GM12875 (cell line): ENCODE data around the gene TMEM119.
"Not testable (repeated sequence)": the region's sequence is repeated elsewhere in the genome, so short reads cannot be mapped to it uniquely, and the experiment has no call there.

Experiments
- H3K4me3 ChIP-seq: one replicate; pipeline ENCODE4 v1.5.1; 2011; ENCODE audit warnings: low read depth, low read length, control low read depth
- TF ChIP-seq, protein P1 (sequence below): IDR thresholded peaks from 2 replicates; pipeline ENCODE4 v1.5.1; 2011; ENCODE audit warnings: low read depth, mild to moderate bottlenecking, control low read depth, inconsistent platforms, low read length, moderate library complexity, borderline replicate concordance; ENCODE audit not compliant: insufficient read depth

The TMEM119 gene

DNA sequence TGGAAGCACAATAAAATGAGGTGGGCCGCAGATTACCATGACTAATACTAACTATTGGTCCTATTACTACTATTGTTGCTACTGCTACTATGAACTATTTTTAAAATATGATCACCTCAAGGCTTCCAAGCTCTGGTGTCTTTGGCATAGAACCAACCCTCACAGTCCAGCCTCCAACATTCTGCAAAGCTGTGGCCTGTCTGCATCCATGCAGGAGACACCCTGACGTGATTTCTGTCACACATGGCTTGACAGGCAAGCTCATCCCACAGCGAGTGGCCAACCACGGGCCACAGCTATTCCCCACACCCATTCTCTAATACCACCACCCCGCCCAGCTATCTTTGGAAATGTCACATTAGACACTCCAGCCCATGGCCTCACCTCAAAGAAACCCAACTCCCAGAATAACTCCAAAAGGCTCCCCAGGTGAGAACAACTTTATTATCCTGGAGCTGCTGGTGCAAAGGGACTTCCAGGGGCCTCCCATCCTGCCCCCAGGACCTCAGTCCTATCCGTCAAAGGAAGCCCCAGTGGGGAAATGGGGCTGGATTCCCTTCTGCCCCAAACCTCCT, 21.1 kb downstream of the TMEM119 start:
- TF ChIP-seq, protein P1, sequence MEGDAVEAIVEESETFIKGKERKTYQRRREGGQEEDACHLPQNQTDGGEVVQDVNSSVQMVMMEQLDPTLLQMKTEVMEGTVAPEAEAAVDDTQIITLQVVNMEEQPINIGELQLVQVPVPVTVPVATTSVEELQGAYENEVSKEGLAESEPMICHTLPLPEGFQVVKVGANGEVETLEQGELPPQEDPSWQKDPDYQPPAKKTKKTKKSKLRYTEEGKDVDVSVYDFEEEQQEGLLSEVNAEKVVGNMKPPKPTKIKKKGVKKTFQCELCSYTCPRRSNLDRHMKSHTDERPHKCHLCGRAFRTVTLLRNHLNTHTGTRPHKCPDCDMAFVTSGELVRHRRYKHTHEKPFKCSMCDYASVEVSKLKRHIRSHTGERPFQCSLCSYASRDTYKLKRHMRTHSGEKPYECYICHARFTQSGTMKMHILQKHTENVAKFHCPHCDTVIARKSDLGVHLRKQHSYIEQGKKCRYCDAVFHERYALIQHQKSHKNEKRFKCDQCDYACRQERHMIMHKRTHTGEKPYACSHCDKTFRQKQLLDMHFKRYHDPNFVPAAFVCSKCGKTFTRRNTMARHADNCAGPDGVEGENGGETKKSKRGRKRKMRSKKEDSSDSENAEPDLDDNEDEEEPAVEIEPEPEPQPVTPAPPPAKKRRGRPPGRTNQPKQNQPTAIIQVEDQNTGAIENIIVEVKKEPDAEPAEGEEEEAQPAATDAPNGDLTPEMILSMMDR = no peak

DNA sequence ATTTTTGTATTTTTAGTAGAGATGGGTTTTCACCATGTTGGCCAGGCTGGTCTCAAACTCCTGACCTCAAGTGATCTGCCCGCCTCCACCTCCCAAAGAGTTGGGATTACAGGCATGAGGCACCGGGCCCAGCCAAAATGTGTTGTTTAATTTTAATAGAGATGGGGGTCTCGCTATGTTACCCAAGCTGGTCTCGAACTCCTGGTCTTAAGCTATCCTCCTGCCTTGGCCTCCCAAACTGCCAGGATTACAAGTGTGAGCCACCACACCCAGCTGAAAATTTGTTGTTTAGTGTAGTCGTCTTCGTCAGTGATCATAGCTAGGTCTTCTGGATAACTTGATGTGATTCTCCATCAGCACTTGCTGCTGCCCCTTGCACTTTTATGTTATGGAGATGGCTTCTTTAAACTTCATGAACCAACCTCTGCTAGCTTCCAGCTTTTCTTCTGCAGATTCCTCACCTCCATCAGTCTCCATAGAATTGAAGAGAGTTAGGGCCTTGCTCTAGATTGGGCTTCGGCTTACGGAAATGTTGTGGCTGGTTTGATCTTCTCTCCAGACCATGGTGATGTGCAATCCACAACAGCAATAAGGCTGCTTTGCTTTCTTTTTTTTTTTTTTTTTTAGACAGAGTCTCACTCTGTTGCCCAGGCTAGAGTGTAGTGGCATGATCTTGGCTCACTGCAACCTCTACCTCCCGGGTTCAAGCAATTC, 22.5 kb downstream of the TMEM119 start:
- no peak overlapping the region for H3K4me3 ChIP-seq
- TF ChIP-seq, protein P1 = no peak

More for the DNA sequence above, 21.1 kb downstream of the TMEM119 start:
- no peak overlapping the region for H3K4me3 ChIP-seq

DNA sequence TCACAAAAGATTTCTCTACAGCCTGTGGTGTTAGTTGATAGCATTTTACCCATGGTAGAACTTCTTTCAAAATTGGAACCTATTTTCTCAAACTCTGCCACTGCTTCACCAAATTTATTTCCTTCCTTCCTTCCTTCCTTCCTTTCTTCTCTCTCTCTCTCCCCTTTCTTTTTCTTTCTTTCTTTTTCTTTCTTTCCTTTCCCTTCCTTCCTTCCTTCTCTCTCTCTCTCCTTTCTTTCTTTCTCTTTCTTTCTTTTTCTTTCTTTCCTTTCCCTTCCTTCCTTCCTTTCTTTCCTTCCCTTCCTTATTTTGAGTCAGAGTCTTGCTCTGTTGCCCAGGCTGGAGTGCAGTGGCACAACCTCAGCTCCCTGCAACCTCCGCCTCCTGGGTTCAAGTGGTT, 23.6 kb downstream of the TMEM119 start:
- H3K4me3 ChIP-seq = not testable (repeated sequence)

DNA sequence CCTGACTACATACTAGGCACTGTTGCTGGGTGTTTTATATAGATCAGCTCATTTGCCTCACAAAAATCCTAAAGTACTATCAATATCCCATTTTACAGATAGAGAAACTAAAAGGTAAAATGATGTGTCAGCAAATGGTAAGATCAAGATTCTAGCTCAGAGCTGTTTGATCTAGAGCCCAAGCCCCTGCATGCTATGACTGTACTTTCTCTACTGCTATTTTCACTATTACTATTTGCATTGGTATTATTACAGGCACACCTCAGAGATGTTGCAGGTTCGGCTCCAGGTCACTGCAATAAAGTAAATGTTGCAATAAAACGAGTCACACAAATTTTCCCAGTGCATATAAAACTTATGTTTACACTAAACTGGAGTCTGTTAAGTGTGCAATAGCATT, 24.6 kb downstream of the TMEM119 start:
- H3K4me3 ChIP-seq = no peak overlapping the region
- TF ChIP-seq, protein P1 = no peak

DNA sequence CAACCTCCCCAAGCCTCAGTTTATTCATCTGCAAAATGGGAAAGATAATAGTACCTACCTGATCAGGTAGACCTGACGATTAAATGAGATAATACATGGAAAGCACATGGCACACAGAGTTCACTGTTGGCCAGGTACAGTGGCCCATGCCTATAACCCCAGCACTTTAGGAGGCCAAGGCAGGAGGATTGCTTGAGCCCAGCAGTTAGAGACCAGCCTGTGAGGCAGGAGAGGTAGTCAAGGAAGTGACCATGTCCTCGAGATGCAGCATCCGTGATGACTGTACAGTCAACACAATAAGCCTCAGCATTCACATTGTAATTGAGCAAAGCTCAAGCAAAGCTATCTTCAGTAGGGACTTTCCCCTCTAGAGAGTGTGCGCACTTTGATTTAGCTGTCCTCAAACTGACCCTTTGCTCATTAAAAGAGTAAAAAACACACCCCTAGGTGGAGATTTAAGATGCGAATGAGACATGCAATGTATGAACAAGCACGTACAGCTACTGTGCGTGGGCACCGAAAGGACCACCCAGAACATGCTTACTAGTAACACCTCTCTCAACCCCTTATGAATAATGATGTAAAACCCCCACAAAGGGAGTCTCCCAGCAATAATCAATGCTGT, 25.6 kb downstream of the TMEM119 start:
- H3K4me3 ChIP-seq = no peak overlapping the region
- TF ChIP-seq, protein P1 = no peak

DNA sequence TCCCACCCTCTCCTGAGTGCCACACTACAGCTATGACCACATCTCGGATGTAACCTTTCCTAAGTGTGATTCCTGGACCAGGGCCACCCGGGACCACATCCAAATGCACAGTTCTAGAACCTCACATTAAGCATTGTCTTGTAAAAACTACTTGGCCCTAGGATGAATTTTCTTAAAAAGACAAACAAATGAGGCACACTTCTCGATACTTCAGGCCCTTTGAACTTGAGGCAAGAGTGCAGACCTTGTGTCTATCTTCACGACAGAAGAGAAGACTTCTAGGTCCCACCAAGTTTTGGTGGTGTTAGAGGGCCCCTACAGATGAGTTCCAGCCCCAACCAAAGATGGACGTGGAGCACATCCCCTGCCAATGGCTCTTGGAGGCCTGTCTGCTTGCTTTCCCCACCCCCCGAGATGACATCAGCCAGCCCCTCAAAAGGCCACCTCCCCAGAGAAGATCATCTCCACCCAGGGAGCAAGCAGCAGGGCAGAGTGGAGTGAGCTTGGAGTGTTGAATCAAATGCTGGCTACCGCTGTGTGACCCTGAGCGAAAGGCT, 26.2 kb downstream of the TMEM119 start:
- H3K4me3 ChIP-seq = no peak overlapping the region
- TF ChIP-seq, protein P1 = no peak

DNA sequence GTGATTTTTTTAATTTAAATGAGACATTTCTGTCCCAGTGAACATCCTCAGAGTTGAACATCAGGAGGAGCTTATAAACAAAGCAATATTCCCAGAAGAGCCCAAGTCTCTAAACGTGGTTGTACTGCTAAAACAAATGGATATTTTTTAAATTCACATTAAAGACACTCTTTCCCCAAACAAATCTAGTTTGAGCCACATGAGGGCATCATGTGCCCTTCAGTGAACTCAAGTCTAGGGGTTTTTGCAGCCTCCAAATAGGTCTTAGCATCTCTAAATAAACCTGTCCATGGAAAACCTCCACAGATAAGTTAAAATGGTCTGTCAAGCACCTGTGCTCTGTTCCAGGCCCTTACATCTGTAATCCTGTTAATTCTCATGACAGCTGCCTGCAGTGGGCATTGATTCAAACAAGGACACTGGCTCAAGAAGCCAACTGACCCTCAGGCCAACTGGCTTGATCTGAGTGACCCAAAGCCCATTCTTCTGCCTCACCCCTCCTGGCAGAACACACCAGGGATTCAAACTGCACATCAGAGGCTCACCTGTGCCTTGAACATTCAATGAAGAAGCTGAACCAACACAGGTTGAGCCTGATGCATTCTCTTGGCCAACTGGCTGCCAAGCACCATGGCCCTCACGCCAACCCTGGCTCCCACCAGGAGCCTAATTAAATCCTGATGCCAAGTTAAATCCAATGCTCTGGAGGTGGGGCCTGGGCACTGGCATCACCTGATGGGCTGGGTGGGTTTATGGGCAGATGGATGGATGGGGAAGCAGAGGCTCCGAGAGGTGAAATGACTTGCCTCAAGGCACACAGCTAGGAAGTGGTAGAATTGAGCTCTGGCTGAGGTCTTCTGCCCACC, 26.9 kb downstream of the TMEM119 start:
- TF ChIP-seq, protein P1 = 0 out of 2 replicates have a peak, but pooled peaks have one; percentile 9

More for the DNA sequence above, 26.9 kb downstream of the TMEM119 start:
- H3K4me3 ChIP-seq = no peak overlapping the region
